Mesenchymal stem cell (in vitro differentiated cells and primary cell): ENCODE measurements around the gene RGMB.
"Not testable (repeated sequence)": the region's sequence is repeated elsewhere in the genome, so short reads cannot be mapped to it uniquely, and the experiment has no call there.

Source experiments
- DNase-seq: peaks from one replicate; pipeline ENCODE4 v3.0.0-alpha.2; 2013
- H2AFZ ChIP-seq: one replicate; pipeline ENCODE4 v1.6.1; 2013; ENCODE audit warnings: low read depth, mild to moderate bottlenecking, control low read depth, inconsistent platforms, low read length, moderate library complexity
- H2AK5ac ChIP-seq: 2 replicates; pipeline ENCODE4 v1.6.1; 2013; ENCODE audit warnings: low read length, moderate library complexity, mild to moderate bottlenecking, inconsistent platforms; ENCODE audit not compliant: severe bottlenecking
- H2BK120ac ChIP-seq: one replicate; pipeline ENCODE4 v1.6.1; 2013; ENCODE audit warnings: low read depth, mild to moderate bottlenecking, inconsistent platforms, low read length, moderate library complexity
- H2BK12ac ChIP-seq, 2 experiments: one replicate each; pipeline ENCODE4 v1.6.1; 2013; ENCODE audit warnings: inconsistent platforms in 2 of 2, low read length in 2 of 2, mild to moderate bottlenecking in 2 of 2, moderate library complexity in 2 of 2, control low read depth in 1 of 2
- H2BK15ac ChIP-seq: one replicate; pipeline ENCODE4 v1.6.1; 2013; ENCODE audit warnings: mild to moderate bottlenecking, low read depth, inconsistent platforms; ENCODE audit not compliant: poor library complexity, severe bottlenecking
- H2BK5ac ChIP-seq: 2 replicates; pipeline ENCODE4 v1.6.1; 2013; ENCODE audit warnings: low read depth, mild to moderate bottlenecking, low read length, control low read depth, inconsistent platforms; ENCODE audit not compliant: poor library complexity, severe bottlenecking
- H3K14ac ChIP-seq, 2 experiments: one replicate each; pipeline ENCODE4 v1.6.1; 2013; ENCODE audit warnings: inconsistent platforms in 2 of 2, low read length in 2 of 2, control low read depth in 1 of 2, mild to moderate bottlenecking in 1 of 2, moderate library complexity in 1 of 2
- H3K18ac ChIP-seq, 2 experiments: one replicate each; pipeline ENCODE4 v1.6.1; 2013; ENCODE audit warnings: inconsistent platforms in 2 of 2, low read length in 2 of 2, control low read depth in 1 of 2, low read depth in 1 of 2, mild to moderate bottlenecking in 1 of 2
- H3K23ac ChIP-seq, 2 experiments: one replicate each; pipeline ENCODE4 v1.6.1; 2013; ENCODE audit warnings: inconsistent platforms in 2 of 2, low read length in 2 of 2, mild to moderate bottlenecking in 2 of 2, moderate library complexity in 2 of 2, control low read depth in 1 of 2
- H3K27ac ChIP-seq: 2 replicates; pipeline ENCODE4 v1.5.1; 2013; ENCODE audit warnings: mild to moderate bottlenecking, moderate library complexity, low read length, control low read depth, inconsistent platforms; ENCODE audit not compliant: poor library complexity, severe bottlenecking
- H3K27me3 ChIP-seq, 2 experiments: 2 replicates each; pipeline versions ENCODE4 v1.6.1 to v1.7.0; 2013; ENCODE audit warnings: low read length in 2 of 2, mild to moderate bottlenecking in 2 of 2, moderate library complexity in 2 of 2, control low read depth in 1 of 2, inconsistent platforms in 1 of 2; ENCODE audit not compliant: control insufficient read depth in 1 of 2, insufficient read depth in 1 of 2
- H3K36me3 ChIP-seq, 2 experiments: 2 replicates each; pipeline versions ENCODE4 v1.6.1 to v1.7.0; 2013; ENCODE audit warnings: low read length in 2 of 2, control low read depth in 1 of 2, inconsistent platforms in 1 of 2, low read depth in 1 of 2, mild to moderate bottlenecking in 1 of 2; ENCODE audit not compliant: insufficient read depth in 2 of 2, control insufficient read depth in 1 of 2
- H3K4ac ChIP-seq, 2 experiments: one replicate each; pipeline ENCODE4 v1.6.1; 2013; ENCODE audit warnings: inconsistent platforms in 2 of 2, low read length in 2 of 2, mild to moderate bottlenecking in 2 of 2, moderate library complexity in 2 of 2, control low read depth in 1 of 2, low read depth in 1 of 2
- H3K4me1 ChIP-seq: 2 replicates; pipeline ENCODE4 v1.6.1; 2013; ENCODE audit warnings: low read depth, low read length, control low read depth; ENCODE audit not compliant: control insufficient read depth, insufficient read depth
- H3K4me2 ChIP-seq: 2 replicates; pipeline ENCODE4 v1.6.1; 2013; ENCODE audit warnings: low read length, mild to moderate bottlenecking, inconsistent platforms; ENCODE audit not compliant: poor library complexity, severe bottlenecking
- H3K4me3 ChIP-seq, 2 experiments: 2 replicates each; pipeline versions ENCODE4 v1.5.1 to v1.7.0; 2013; ENCODE audit warnings: low read length in 2 of 2, mild to moderate bottlenecking in 2 of 2, control low read depth in 1 of 2, low read depth in 1 of 2; ENCODE audit not compliant: insufficient read depth in 1 of 2
- H3K79me1 ChIP-seq: replicated peaks from 2 replicates; pipeline ENCODE4 v1.6.1; 2013; ENCODE audit warnings: mild to moderate bottlenecking, control low read depth, low read length, inconsistent platforms; ENCODE audit not compliant: poor library complexity, severe bottlenecking
- H3K9ac ChIP-seq: 2 replicates; pipeline ENCODE4 v1.7.0; 2013; ENCODE audit warnings: mild to moderate bottlenecking, low read length, moderate library complexity
- H3K9me3 ChIP-seq: 2 replicates; pipeline ENCODE4 v1.7.0; 2013; ENCODE audit warnings: mild to moderate bottlenecking, low read length; ENCODE audit not compliant: control insufficient read depth
- H4K8ac ChIP-seq: one replicate; pipeline ENCODE4 v1.6.1; 2013; ENCODE audit warnings: inconsistent platforms, mild to moderate bottlenecking, low read length, moderate library complexity
- H4K91ac ChIP-seq: one replicate; pipeline ENCODE4 v1.6.1; 2013; ENCODE audit warnings: mild to moderate bottlenecking, low read length, inconsistent platforms
- WGBS: methylation state at CpG from one replicate; pipeline ENCODE4 v1.1.7; 2013; ENCODE audit warnings: mixed read lengths; 5-methylcytosine and 5-hydroxymethylcytosine counted together

The RGMB gene

GRCh38 chr5:98750693-98751092 is 22.8 kb upstream of the RGMB start:
- H3K9ac ChIP-seq, result no peak overlapping the region
- H4K8ac ChIP-seq, result no peak overlapping the region
- no peak overlapping the region for H2AK5ac ChIP-seq
- no peak overlapping the region for H2BK15ac ChIP-seq
- no peak overlapping the region for H2AFZ ChIP-seq
- no peaks in the 10 kb centered on the region for H3K27me3 ChIP-seq
- H3K4me3 ChIP-seq, result no peak overlapping the region
- H4K91ac ChIP-seq, result no peak overlapping the region
- no peaks in the 10 kb centered on the region for H3K4me1 ChIP-seq
- no peak overlapping the region for H2BK5ac ChIP-seq
- H3K36me3 ChIP-seq, result no peaks in the 10 kb centered on the region
- no peak overlapping the region for H3K23ac ChIP-seq
- no peak overlapping the region for H3K4ac ChIP-seq
- no peak overlapping the region for H2BK12ac ChIP-seq
- peak; percentile 14 for DNase-seq
- no peak overlapping the region for H3K14ac ChIP-seq
- no peaks in the 10 kb centered on the region for H3K79me1 ChIP-seq
- no peak overlapping the region for H3K4me2 ChIP-seq
- no peak overlapping the region for H3K27ac ChIP-seq
- H2BK120ac ChIP-seq, result no peak overlapping the region
- 46% methylated on average over 3 of the region's 4 CpGs for WGBS
- H3K9me3 ChIP-seq, result peaks cover 4% of the 10 kb centered on the region
- no peak overlapping the region for H3K18ac ChIP-seq

- WGBS, result 72% methylated on average over 7 of the region's 7 CpGs
Measured at GRCh38 chr5:98752331-98752730, 21.1 kb upstream of the RGMB start.

GRCh38 chr5:98752801-98753200 is 20.7 kb upstream of the RGMB start:
- not testable (repeated sequence) for H3K79me1 ChIP-seq, H3K27me3 ChIP-seq, H3K36me3 ChIP-seq, H3K18ac ChIP-seq, H4K8ac ChIP-seq, H2BK15ac ChIP-seq, H2AK5ac ChIP-seq, H3K4ac ChIP-seq, H3K27ac ChIP-seq, H2BK5ac ChIP-seq, H3K4me1 ChIP-seq, DNase-seq, H3K4me3 ChIP-seq, H4K91ac ChIP-seq, H3K9me3 ChIP-seq, H3K14ac ChIP-seq, H3K23ac ChIP-seq, H3K4me2 ChIP-seq, H3K9ac ChIP-seq, H2AFZ ChIP-seq, H2BK120ac ChIP-seq, H2BK12ac ChIP-seq
- WGBS, result 60% methylated on average over 1 of the region's 1 CpG

More at GRCh38 chr5:98752331-98752730, 21.1 kb upstream of the RGMB start:
- not testable (repeated sequence) for H3K18ac ChIP-seq, H3K23ac ChIP-seq, H3K9ac ChIP-seq, H3K36me3 ChIP-seq, H3K79me1 ChIP-seq, H3K4me1 ChIP-seq, H3K14ac ChIP-seq, H2AFZ ChIP-seq, H3K4ac ChIP-seq, H3K4me3 ChIP-seq, DNase-seq, H2AK5ac ChIP-seq, H3K4me2 ChIP-seq, H2BK12ac ChIP-seq, H4K91ac ChIP-seq, H3K9me3 ChIP-seq, H4K8ac ChIP-seq, H2BK15ac ChIP-seq, H3K27ac ChIP-seq, H3K27me3 ChIP-seq, H2BK5ac ChIP-seq, H2BK120ac ChIP-seq

- Histone ChIP-seq H3K9ac (no peak overlapping the region), H3K9me3 (no peaks in the 10 kb centered on the region), H3K27me3 (no peaks in the 10 kb centered on the region), H4K91ac (no peak overlapping the region), H3K27ac (no peak overlapping the region), H3K18ac (no peak overlapping the region), H2BK15ac (no peak overlapping the region), H3K4ac (no peak overlapping the region), H3K4me3 (no peak overlapping the region), H3K14ac (no peak overlapping the region), H2BK5ac (no peak overlapping the region), H2AFZ (no peak overlapping the region), H4K8ac (no peak overlapping the region), H2AK5ac (no peak overlapping the region), H3K79me1 (no peaks in the 10 kb centered on the region), H3K4me2 (no peak overlapping the region), H3K36me3 (no peaks in the 10 kb centered on the region), H2BK12ac (no peak overlapping the region), H3K23ac (no peak overlapping the region), H2BK120ac (no peak overlapping the region), H3K4me1 (no peaks in the 10 kb centered on the region)
- DNase-seq, result no peak
- WGBS, result 89% methylated on average over 3 of the region's 4 CpGs
Measured at GRCh38 chr5:98753507-98753906, 20.0 kb upstream of the RGMB start.
